MM.1S (cell line): Measurements from ENCODE around the gene NGDN.

Source experiments
- DNase-seq: peaks from one replicate; pipeline ENCODE4 v3.0.0-alpha.2; 2015
- H2AFZ ChIP-seq: fragments of 300-600 bp; sonication (generic); 2 replicates; pipeline ENCODE4 v1.6.0; 2016; ENCODE audit warnings: antibody characterized with exemption, low read length
- H3F3A ChIP-seq: fragments of 300-600 bp; sonication (generic); 2 replicates; pipeline ENCODE4 v1.6.1; 2016; ENCODE audit warnings: mild to moderate bottlenecking, antibody characterized with exemption, low read length, moderate library complexity, mixed read lengths; ENCODE audit not compliant: insufficient read depth
- H3K27ac ChIP-seq: fragments of 300-600 bp; sonication (generic); 2 replicates; pipeline ENCODE4 v1.5.1; 2016; ENCODE audit warnings: mild to moderate bottlenecking, low read length
- H3K27me3 ChIP-seq: fragments of 300-600 bp; sonication (generic); replicated peaks from 2 replicates; pipeline ENCODE4 v1.6.0; 2016; ENCODE audit warnings: low read length; ENCODE audit not compliant: insufficient read depth
- H3K36me3 ChIP-seq: fragments of 300-600 bp; sonication (generic); replicated peaks from 2 replicates; pipeline ENCODE4 v1.6.1; 2016; ENCODE audit warnings: mild to moderate bottlenecking, low read length, mixed read lengths; ENCODE audit not compliant: insufficient read depth
- H3K4me1 ChIP-seq: fragments of 300-600 bp; sonication (generic); 2 replicates; pipeline ENCODE4 v1.6.1; 2016; ENCODE audit warnings: low read length, mixed read lengths
- H3K4me2 ChIP-seq: fragments of 300-600 bp; sonication (generic); 2 replicates; pipeline ENCODE4 v1.6.0; 2016; ENCODE audit warnings: low read depth, low read length
- H3K4me3 ChIP-seq: fragments of 300-600 bp; sonication (generic); 2 replicates; pipeline ENCODE4 v1.5.1; 2016; ENCODE audit warnings: low read length, mixed read lengths
- H3K79me2 ChIP-seq: fragments of 300-600 bp; sonication (generic); 2 replicates; pipeline ENCODE4 v1.6.1; 2016; ENCODE audit warnings: mixed run types, low read length, mixed read lengths
- H3K9ac ChIP-seq: fragments of 300-600 bp; sonication (generic); 2 replicates; pipeline ENCODE4 v1.6.1; 2016; ENCODE audit warnings: low read length, mixed read lengths
- H3K9me2 ChIP-seq: fragments of 300-600 bp; sonication (generic); replicated peaks from 2 replicates; pipeline ENCODE4 v1.6.1; 2016; ENCODE audit warnings: mild to moderate bottlenecking, low read length, mixed read lengths; ENCODE audit not compliant: insufficient read depth
- H3K9me3 ChIP-seq: fragments of 300-600 bp; sonication (generic); replicated peaks from 2 replicates; pipeline ENCODE4 v1.6.1; 2016; ENCODE audit warnings: mild to moderate bottlenecking, low read length, mixed read lengths; ENCODE audit not compliant: insufficient read depth
- H4K20me1 ChIP-seq: fragments of 300-600 bp; sonication (generic); 2 replicates; pipeline ENCODE4 v1.6.1; 2016; ENCODE audit warnings: mild to moderate bottlenecking, low read length, moderate library complexity, mixed read lengths; ENCODE audit not compliant: insufficient read depth
- CTCF ChIP-seq: fragments of 300-600 bp; sonication (generic); IDR thresholded peaks from 2 replicates; pipeline ENCODE4 v1.5.1; 2016; ENCODE audit warnings: antibody characterized with exemption, low read length, mixed read lengths
- EZH2 ChIP-seq: fragments of 300-600 bp; sonication (generic); optimal IDR thresholded peaks from 2 replicates; pipeline ENCODE3; 2017; ENCODE audit warnings: low read depth, mild to moderate bottlenecking, antibody characterized with exemption, low read length, mixed read lengths
- EZH2phosphoT487 ChIP-seq: fragments of 300-600 bp; sonication (generic); IDR thresholded peaks from 2 replicates; pipeline ENCODE4 v1.6.1; 2018; ENCODE audit warnings: antibody characterized with exemption, low read length

NGDN gene

GRCh38 chr14:23481362-23481970 lies 12.0 kb downstream of the NGDN start:
- no peaks in the 10 kb centered on the region for H3K36me3 ChIP-seq
- TF ChIP-seq CTCF (no peak), EZH2 (no peak), EZH2phosphoT487 (no peak)

GRCh38 chr14:23481979-23482822 lies 12.7 kb downstream of the NGDN start:
- DNase-seq = no peak
- no peaks in the 10 kb centered on the region for H3K27me3 ChIP-seq
- no peaks in the 10 kb centered on the region for H3K4me1 ChIP-seq
- no peaks in the 10 kb centered on the region for H3K9me3 ChIP-seq
- H3K79me2 ChIP-seq = no peaks in the 10 kb centered on the region
- H3K9me2 ChIP-seq = no peaks in the 10 kb centered on the region
- no peak overlapping the region for H3K4me3 ChIP-seq
- no peaks in the 10 kb centered on the region for H4K20me1 ChIP-seq
- TF ChIP-seq EZH2 (no peak), EZH2phosphoT487 (no peak), CTCF (no peak)
- no peaks in the 10 kb centered on the region for H3F3A ChIP-seq
- H3K9ac ChIP-seq = no peak overlapping the region
- no peaks in the 10 kb centered on the region for H3K36me3 ChIP-seq
- H3K27ac ChIP-seq = no peak overlapping the region
- no peak overlapping the region for H3K4me2 ChIP-seq
- H2AFZ ChIP-seq = no peak overlapping the region

More at GRCh38 chr14:23481362-23481970, 12.0 kb downstream of the NGDN start:
- no peak overlapping the region for H2AFZ ChIP-seq
- no peaks in the 10 kb centered on the region for H3K9me3 ChIP-seq
- H3K4me2 ChIP-seq = no peak overlapping the region
- no peak overlapping the region for H3K4me3 ChIP-seq
- no peak overlapping the region for H3K9ac ChIP-seq
- no peak overlapping the region for H3K27ac ChIP-seq
- no peak for DNase-seq
- H4K20me1 ChIP-seq = no peaks in the 10 kb centered on the region
- H3K9me2 ChIP-seq = no peaks in the 10 kb centered on the region
- H3K4me1 ChIP-seq = no peaks in the 10 kb centered on the region
- no peaks in the 10 kb centered on the region for H3F3A ChIP-seq
- no peaks in the 10 kb centered on the region for H3K27me3 ChIP-seq
- H3K79me2 ChIP-seq = no peaks in the 10 kb centered on the region

- Histone ChIP-seq H3K79me2 (no peaks in the 10 kb centered on the region), H4K20me1 (no peaks in the 10 kb centered on the region), H3K27ac (no peak overlapping the region), H3K36me3 (no peaks in the 10 kb centered on the region), H2AFZ (no peak overlapping the region), H3K9me2 (no peaks in the 10 kb centered on the region), H3K4me3 (no peak overlapping the region), H3K4me1 (no peaks in the 10 kb centered on the region), H3K9me3 (no peaks in the 10 kb centered on the region), H3F3A (no peaks in the 10 kb centered on the region), H3K27me3 (no peaks in the 10 kb centered on the region), H3K9ac (no peak overlapping the region), H3K4me2 (no peak overlapping the region)
- DNase-seq = no peak
- TF ChIP-seq EZH2phosphoT487 (no peak), EZH2 (no peak), CTCF (no peak)
These were observed 13.3 kb downstream of the NGDN start for GRCh38 chr14:23482823-23483148.
